ENCODE results near the gene ZNF709.

DNA sequence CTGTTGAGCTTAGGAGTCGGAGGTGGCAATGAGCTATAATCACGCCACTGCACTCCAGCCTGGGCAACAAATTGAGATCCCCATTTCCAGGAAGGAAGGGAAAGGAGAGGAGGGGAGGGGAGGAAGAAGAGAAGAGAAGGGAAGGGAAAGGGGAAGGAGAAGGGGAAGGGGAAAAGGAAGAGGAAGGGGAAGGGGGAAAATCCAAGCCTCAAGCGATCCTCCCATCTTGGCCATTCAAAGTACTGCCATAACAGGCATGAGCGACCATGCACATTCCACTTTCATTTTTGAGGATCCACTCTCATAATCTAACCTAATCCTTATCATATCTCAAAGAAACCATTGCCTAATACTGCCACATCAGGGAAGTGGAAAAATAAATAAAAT lies 58.7 kb downstream of the ZNF709 start:
- TF ChIP-seq CTCF (IDR thresholded peaks at IDR 0.05) (no peak), POLR2A (IDR thresholded peaks at IDR 0.05) (no peak)

Data from testis (tissue), 2 donors.